Activated T-helper 17 cell treated with anti-CD3 and anti-CD28 coated beads, Interleukin-2, amount 50 U/mL, for 72 hours (primary cell): ENCODE measurements around the gene NTN3. TPM values are rescaled to one million over a fixed set of nuclear protein-coding genes. Genes with fewer than 3 reads are reported as not detected.
A peak's percentile ranks its signal among the peaks of the same experiment; 100 is the strongest.

Experiments used
- ATAC-seq: fragments of 150-1000 bp; cut with Tn5 transposase; replicated peaks from 2 replicates; pipeline ENCODE4 v1.10.0; 2021; ENCODE audit warnings: mild to moderate bottlenecking, moderate library complexity
- H3K27ac Mint-ChIP-seq: one replicate; pipeline ENCODE4 v1.8.0; 2022; ENCODE audit warnings: mixed read lengths
- H3K27me3 Mint-ChIP-seq: one replicate; pipeline ENCODE4 v1.8.0; 2022; ENCODE audit warnings: mixed read lengths
- H3K36me3 Mint-ChIP-seq: one replicate; pipeline ENCODE4 v1.8.0; 2022; ENCODE audit warnings: low read depth, mild to moderate bottlenecking, mixed read lengths
- H3K4me1 Mint-ChIP-seq: one replicate; pipeline ENCODE4 v1.8.0; 2022; ENCODE audit warnings: mixed read lengths
- H3K4me3 Mint-ChIP-seq: one replicate; pipeline ENCODE4 v1.8.0; 2022; ENCODE audit warnings: mild to moderate bottlenecking, mixed read lengths
- H3K9me3 Mint-ChIP-seq: one replicate; pipeline ENCODE4 v1.8.0; 2022; ENCODE audit warnings: mixed read lengths
- total RNA-seq, 2 donors: library from RNA; stranded (reverse); gene quantifications; one replicate each; pipeline ENCODE4 v1.2.3, GENCODE V29; 2022

NTN3 gene
- total RNA-seq, 2 donors from 2014 or later = 0.21 TPM; not detected in 1

- Mint-ChIP-seq H3K27ac (no peak overlapping the region), H3K4me3 (no peak overlapping the region), H3K27me3 (no peaks in the 10 kb centered on the region), H3K4me1 (no peaks in the 10 kb centered on the region), H3K36me3 (peaks cover 9% of the 10 kb centered on the region), H3K9me3 (no peaks in the 10 kb centered on the region)
- no peak for ATAC-seq
These were observed 27.6 kb downstream of the NTN3 start for GRCh38 chr16:2498531-2499253.

- no peak overlapping the region for H3K4me3 Mint-ChIP-seq
- ATAC-seq = no peak
- no peaks in the 10 kb centered on the region for H3K9me3 Mint-ChIP-seq
- no peaks in the 10 kb centered on the region for H3K4me1 Mint-ChIP-seq
- H3K27ac Mint-ChIP-seq = no peak overlapping the region
- peaks cover 9% of the 10 kb centered on the region for H3K36me3 Mint-ChIP-seq
- H3K27me3 Mint-ChIP-seq = no peaks in the 10 kb centered on the region
These were observed 28.4 kb downstream of the NTN3 start for GRCh38 chr16:2499454-2499853.

- Mint-ChIP-seq H3K9me3 (no peaks in the 10 kb centered on the region), H3K27ac (no peak overlapping the region), H3K36me3 (peaks cover 9% of the 10 kb centered on the region), H3K4me1 (no peaks in the 10 kb centered on the region), H3K4me3 (no peak overlapping the region), H3K27me3 (no peaks in the 10 kb centered on the region)
- ATAC-seq = no peak
These were observed 28.9 kb downstream of the NTN3 start for GRCh38 chr16:2499890-2500429.

GRCh38 chr16:2500430-2500917 lies 29.4 kb downstream of the NTN3 start:
- no peak for ATAC-seq
- Mint-ChIP-seq H3K27ac (no peak overlapping the region), H3K4me1 (no peaks in the 10 kb centered on the region), H3K36me3 (peaks cover 9% of the 10 kb centered on the region), H3K4me3 (no peak overlapping the region), H3K9me3 (no peaks in the 10 kb centered on the region), H3K27me3 (no peaks in the 10 kb centered on the region)

- Mint-ChIP-seq H3K27ac (no peak overlapping the region), H3K9me3 (no peaks in the 10 kb centered on the region), H3K4me3 (no peak overlapping the region), H3K27me3 (no peaks in the 10 kb centered on the region), H3K36me3 (peaks cover 9% of the 10 kb centered on the region), H3K4me1 (no peaks in the 10 kb centered on the region)
- ATAC-seq = peak; percentile 94
These were observed 30.0 kb downstream of the NTN3 start for GRCh38 chr16:2500918-2501750.

- no peak overlapping the region for H3K27ac Mint-ChIP-seq
- H3K9me3 Mint-ChIP-seq = no peaks in the 10 kb centered on the region
- peaks cover 9% of the 10 kb centered on the region for H3K36me3 Mint-ChIP-seq
- H3K4me1 Mint-ChIP-seq = no peaks in the 10 kb centered on the region
- no peaks in the 10 kb centered on the region for H3K27me3 Mint-ChIP-seq
- no peak for ATAC-seq
- no peak overlapping the region for H3K4me3 Mint-ChIP-seq
These were observed 31.1 kb downstream of the NTN3 start for GRCh38 chr16:2501946-2502895.

GRCh38 chr16:2505695-2506094 lies 34.6 kb downstream of the NTN3 start:
- ATAC-seq = no peak
- H3K27ac Mint-ChIP-seq = no peak overlapping the region
- no peaks in the 10 kb centered on the region for H3K9me3 Mint-ChIP-seq
- no peak overlapping the region for H3K4me3 Mint-ChIP-seq
- no peaks in the 10 kb centered on the region for H3K4me1 Mint-ChIP-seq
- no peaks in the 10 kb centered on the region for H3K27me3 Mint-ChIP-seq
- H3K36me3 Mint-ChIP-seq = no peaks in the 10 kb centered on the region

- H3K27ac Mint-ChIP-seq = no peak overlapping the region
- no peak for ATAC-seq
- H3K4me3 Mint-ChIP-seq = no peak overlapping the region
- H3K4me1 Mint-ChIP-seq = no peaks in the 10 kb centered on the region
- no peaks in the 10 kb centered on the region for H3K36me3 Mint-ChIP-seq
- no peaks in the 10 kb centered on the region for H3K9me3 Mint-ChIP-seq
- H3K27me3 Mint-ChIP-seq = no peaks in the 10 kb centered on the region
These were observed 36.1 kb downstream of the NTN3 start for GRCh38 chr16:2507052-2507659.

- no peaks in the 10 kb centered on the region for H3K27me3 Mint-ChIP-seq
- H3K4me3 Mint-ChIP-seq = no peak overlapping the region
- peaks cover 5% of the 10 kb centered on the region for H3K36me3 Mint-ChIP-seq
- no peak overlapping the region for H3K27ac Mint-ChIP-seq
- H3K9me3 Mint-ChIP-seq = no peaks in the 10 kb centered on the region
- no peaks in the 10 kb centered on the region for H3K4me1 Mint-ChIP-seq
- ATAC-seq = no peak
These were observed 36.6 kb downstream of the NTN3 start for GRCh38 chr16:2507665-2508064.

- H3K9me3 Mint-ChIP-seq = no peaks in the 10 kb centered on the region
- H3K4me3 Mint-ChIP-seq = no peak overlapping the region
- peaks cover 9% of the 10 kb centered on the region for H3K36me3 Mint-ChIP-seq
- ATAC-seq = no peak
- no peaks in the 10 kb centered on the region for H3K27me3 Mint-ChIP-seq
- H3K27ac Mint-ChIP-seq = no peak overlapping the region
- no peaks in the 10 kb centered on the region for H3K4me1 Mint-ChIP-seq
These were observed 37.8 kb downstream of the NTN3 start for GRCh38 chr16:2508722-2509400.

GRCh38 chr16:2511128-2511800 lies 40.2 kb downstream of the NTN3 start:
- Mint-ChIP-seq H3K27ac (no peak overlapping the region), H3K9me3 (no peaks in the 10 kb centered on the region), H3K27me3 (no peaks in the 10 kb centered on the region), H3K4me3 (no peak overlapping the region), H3K4me1 (peaks cover 11% of the 10 kb centered on the region), H3K36me3 (peaks cover 26% of the 10 kb centered on the region)
- no peak for ATAC-seq

GRCh38 chr16:2511996-2512734 lies 41.1 kb downstream of the NTN3 start:
- Mint-ChIP-seq H3K27ac (peak overlapping the region; percentile 90), H3K4me1 (peaks cover 20% of the 10 kb centered on the region), H3K27me3 (no peaks in the 10 kb centered on the region), H3K4me3 (peak overlapping the region; percentile 78), H3K9me3 (no peaks in the 10 kb centered on the region), H3K36me3 (peaks cover 35% of the 10 kb centered on the region)
- ATAC-seq = no peak
